ENCODE results near the gene MAPK14.
"Not testable (repeated sequence)": the region's sequence is repeated elsewhere in the genome, so short reads cannot be mapped to it uniquely, and the experiment has no call there.

MAPK14 gene

GRCh38 chr6:36123270-36124139 lies 95.9 kb downstream of the MAPK14 start:
- Histone ChIP-seq H3K27me3 (ENCODE audit: insufficient read depth, poor library complexity, severe bottlenecking) (no peaks in the 10 kb centered on the region), H3K4me3 (replicated peaks; ENCODE audit: insufficient read depth, low read length) (no peak overlapping the region), H3K27ac (replicated peaks) (no peak overlapping the region)
- TF ChIP-seq GABPA (IDR thresholded peaks at IDR 0.05; ENCODE audit: low read depth) (no peak), CTCF (IDR thresholded peaks at IDR 0.05; ENCODE audit: insufficient read depth, low read length) (peak; percentile 71)
- DNase-seq (ENCODE audit: low read depth in 1 of 2, low spot score in 1 of 2), result peak; percentile 77 to 88

GRCh38 chr6:36124346-36124745 lies 96.7 kb downstream of the MAPK14 start:
- DNase-seq (ENCODE audit: low read depth in 1 of 2, low spot score in 1 of 2); H3K27ac ChIP-seq (replicated peaks); H3K4me3 ChIP-seq (replicated peaks; ENCODE audit: insufficient read depth, low read length); H3K27me3 ChIP-seq (ENCODE audit: insufficient read depth, poor library complexity, severe bottlenecking): not testable (repeated sequence)

GRCh38 chr6:36124881-36125280 lies 97.3 kb downstream of the MAPK14 start:
- TF ChIP-seq POLR2AphosphoS5 (IDR thresholded peaks at IDR 0.05; ENCODE audit: low read depth) (no peak), GABPA (IDR thresholded peaks at IDR 0.05; ENCODE audit: low read depth) (no peak), SPI1 (IDR thresholded peaks at IDR 0.05; ENCODE audit: borderline replicate concordance, low read depth) (no peak)
- DNase-seq (ENCODE audit: low read depth in 1 of 2, low spot score in 1 of 2), result no peak
- Histone ChIP-seq H3K27ac (replicated peaks) (no peak overlapping the region), H3K27me3 (ENCODE audit: insufficient read depth, poor library complexity, severe bottlenecking) (peaks cover 6% of the 10 kb centered on the region), H3K4me3 (replicated peaks; ENCODE audit: insufficient read depth, low read length) (no peak overlapping the region)

- Histone ChIP-seq H3K27me3 (ENCODE audit: insufficient read depth, poor library complexity, severe bottlenecking) (peaks cover 7% of the 10 kb centered on the region), H3K27ac (replicated peaks) (no peak overlapping the region), H3K4me3 (replicated peaks; ENCODE audit: insufficient read depth, low read length) (no peak overlapping the region)
- DNase-seq (ENCODE audit: low read depth in 1 of 2, low spot score in 1 of 2), result no peak
- TF ChIP-seq GABPA (IDR thresholded peaks at IDR 0.05; ENCODE audit: low read depth) (no peak), REST (IDR thresholded peaks at IDR 0.05; ENCODE audit: insufficient replicate concordance, low read depth) (no peak), CTCF (IDR thresholded peaks at IDR 0.05; ENCODE audit: insufficient read depth, low read length) (no peak), POLR2AphosphoS5 (IDR thresholded peaks at IDR 0.05; ENCODE audit: low read depth) (no peak), SPI1 (IDR thresholded peaks at IDR 0.05; ENCODE audit: borderline replicate concordance, low read depth) (no peak)
Measured at GRCh38 chr6:36125575-36125974, 98.0 kb downstream of the MAPK14 start.

GRCh38 chr6:36126121-36126520 lies 98.5 kb downstream of the MAPK14 start:
- DNase-seq (ENCODE audit: low read depth in 1 of 2, low spot score in 1 of 2), result no peak
- Histone ChIP-seq H3K27ac (replicated peaks) (no peak overlapping the region), H3K27me3 (ENCODE audit: insufficient read depth, poor library complexity, severe bottlenecking) (peaks cover 10% of the 10 kb centered on the region), H3K4me3 (replicated peaks; ENCODE audit: insufficient read depth, low read length) (no peak overlapping the region)
- no peak for TF ChIP-seq POLR2AphosphoS5 (IDR thresholded peaks at IDR 0.05; ENCODE audit: low read depth)
- no peak for TF ChIP-seq GABPA (IDR thresholded peaks at IDR 0.05; ENCODE audit: low read depth)
- TF ChIP-seq CTCF (IDR thresholded peaks at IDR 0.05; ENCODE audit: insufficient read depth, low read length), result no peak
